ENCODE data around the gene SPATA9. TPM values are rescaled to one million over a fixed set of nuclear protein-coding genes. Genes with fewer than 3 reads are reported as not detected.
"Not testable (repeated sequence)": the region's sequence is repeated elsewhere in the genome, so short reads cannot be mapped to it uniquely, and the experiment has no call there.

SPATA9 gene
- total RNA-seq, 1 experiment from 2014 or later = 0.55 TPM

DNA sequence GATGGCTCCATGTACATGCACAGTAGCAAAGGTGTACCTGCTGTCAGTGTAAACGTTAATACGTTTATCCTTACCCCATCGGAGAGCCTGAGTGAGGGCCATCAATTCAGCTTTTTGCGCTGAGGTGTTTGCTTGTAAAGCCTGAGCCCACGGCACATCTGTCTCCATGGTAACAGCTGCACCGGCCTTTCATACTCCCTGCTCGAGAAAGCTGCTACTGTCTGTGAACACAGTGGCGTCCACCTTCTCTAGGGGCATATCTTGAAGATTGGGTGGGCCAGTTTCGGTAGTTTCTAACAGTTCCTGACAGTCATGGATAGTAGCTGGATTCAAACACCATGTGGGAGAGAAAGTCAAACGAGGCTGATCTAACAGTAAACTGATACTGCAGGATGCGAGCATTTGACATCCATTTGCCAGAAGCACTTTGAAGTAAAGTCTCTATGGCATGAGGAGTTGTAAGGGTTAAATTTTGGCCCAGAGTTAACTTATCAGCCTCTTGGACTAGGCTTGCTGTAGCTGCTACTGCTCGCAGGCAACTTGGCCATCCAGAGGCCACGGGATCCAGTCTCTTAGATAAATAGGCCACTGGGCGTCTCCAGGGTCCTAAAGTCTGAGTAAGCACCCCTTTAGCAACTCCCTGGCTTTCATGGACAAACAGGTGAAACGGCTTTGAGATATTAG is 27.3 kb upstream of the SPATA9 start:
- peak overlapping the region; percentile 42; the same call in 1 of the 2 replicates for H3K4me3 ChIP-seq
- peaks cover 18% of the 10 kb centered on the region for H3F3A ChIP-seq (ENCODE audit: insufficient read depth, low read depth)
- H3K4me2 ChIP-seq = peak overlapping the region; percentile 73
- 0 out of 2 replicates have a peak overlapping the region, but pooled peaks have one; percentile 25 for H2AFZ ChIP-seq
- H3K27ac ChIP-seq = peak overlapping the region; percentile 74
- no peaks in the 10 kb centered on the region for H3K9me2 ChIP-seq (ENCODE audit: insufficient read depth)
- H3K27me3 ChIP-seq (ENCODE audit: insufficient read depth, low read depth) = no peaks in the 10 kb centered on the region
- ChIA-PET CTCF (no interaction called here), POLR2A (ENCODE audit: unreplicated experiment) (interaction anchor here (0.6 kb wide), 1 partner anchor 37 kb away, joined by 3 read pairs; no protein-coding TSS in a partner anchor)
- no TSS peak for BruUV-seq (replicated peaks)
- intact Hi-C loops (cut with micrococcal nuclease; ENCODE audit: unreplicated experiment) = loop anchor here (5.0 to 10.0 kb wide), 3 partner anchors 48 to 545 kb away; no protein-coding TSS in a partner anchor
- H3K79me2 ChIP-seq (ENCODE audit: low read depth) = no peaks in the 10 kb centered on the region
- H3K9me3 ChIP-seq (ENCODE audit: insufficient read depth, low read depth) = no peaks in the 10 kb centered on the region
- H4K20me1 ChIP-seq (ENCODE audit: insufficient read depth) = no peaks in the 10 kb centered on the region
- peaks cover 36% of the 10 kb centered on the region for H3K4me1 ChIP-seq (replicated peaks; ENCODE audit: insufficient read depth)
- TF ChIP-seq, protein P1, sequence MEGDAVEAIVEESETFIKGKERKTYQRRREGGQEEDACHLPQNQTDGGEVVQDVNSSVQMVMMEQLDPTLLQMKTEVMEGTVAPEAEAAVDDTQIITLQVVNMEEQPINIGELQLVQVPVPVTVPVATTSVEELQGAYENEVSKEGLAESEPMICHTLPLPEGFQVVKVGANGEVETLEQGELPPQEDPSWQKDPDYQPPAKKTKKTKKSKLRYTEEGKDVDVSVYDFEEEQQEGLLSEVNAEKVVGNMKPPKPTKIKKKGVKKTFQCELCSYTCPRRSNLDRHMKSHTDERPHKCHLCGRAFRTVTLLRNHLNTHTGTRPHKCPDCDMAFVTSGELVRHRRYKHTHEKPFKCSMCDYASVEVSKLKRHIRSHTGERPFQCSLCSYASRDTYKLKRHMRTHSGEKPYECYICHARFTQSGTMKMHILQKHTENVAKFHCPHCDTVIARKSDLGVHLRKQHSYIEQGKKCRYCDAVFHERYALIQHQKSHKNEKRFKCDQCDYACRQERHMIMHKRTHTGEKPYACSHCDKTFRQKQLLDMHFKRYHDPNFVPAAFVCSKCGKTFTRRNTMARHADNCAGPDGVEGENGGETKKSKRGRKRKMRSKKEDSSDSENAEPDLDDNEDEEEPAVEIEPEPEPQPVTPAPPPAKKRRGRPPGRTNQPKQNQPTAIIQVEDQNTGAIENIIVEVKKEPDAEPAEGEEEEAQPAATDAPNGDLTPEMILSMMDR (conservative IDR thresholded peaks at IDR 0.05) = no peak
- no peak for TF ChIP-seq EZH2 (IDR thresholded peaks at IDR 0.05; ENCODE audit: low read depth)
- DNase-seq = peak; percentile 63 to 80
- H3K36me3 ChIP-seq (ENCODE audit: low read depth) = no peaks in the 10 kb centered on the region

DNA sequence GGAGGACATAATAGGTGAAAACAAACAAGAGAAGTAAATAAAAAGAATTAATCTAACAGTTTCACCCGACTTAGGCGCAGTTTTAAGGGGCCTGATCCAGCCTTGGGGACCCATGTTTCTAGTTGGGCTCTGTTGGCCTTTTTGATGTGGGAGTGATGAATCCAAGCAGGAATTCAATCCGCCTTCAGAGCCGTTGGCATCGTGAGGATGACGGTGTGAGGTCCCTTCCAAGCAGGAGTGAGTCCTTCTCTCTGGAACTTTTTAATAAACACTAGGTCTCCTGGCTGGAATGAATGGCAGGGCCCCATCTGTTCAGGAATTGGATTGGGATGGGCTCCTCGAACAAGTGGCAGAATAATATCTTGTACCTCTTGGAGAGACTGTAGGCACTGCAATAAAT is 26.1 kb upstream of the SPATA9 start:
- no TSS peak for BruUV-seq (replicated peaks)
- POLR2A ChIA-PET (ENCODE audit: unreplicated experiment) = no interaction called here
- H3K4me1 ChIP-seq (replicated peaks; ENCODE audit: insufficient read depth) = peaks cover 28% of the 10 kb centered on the region

DNA sequence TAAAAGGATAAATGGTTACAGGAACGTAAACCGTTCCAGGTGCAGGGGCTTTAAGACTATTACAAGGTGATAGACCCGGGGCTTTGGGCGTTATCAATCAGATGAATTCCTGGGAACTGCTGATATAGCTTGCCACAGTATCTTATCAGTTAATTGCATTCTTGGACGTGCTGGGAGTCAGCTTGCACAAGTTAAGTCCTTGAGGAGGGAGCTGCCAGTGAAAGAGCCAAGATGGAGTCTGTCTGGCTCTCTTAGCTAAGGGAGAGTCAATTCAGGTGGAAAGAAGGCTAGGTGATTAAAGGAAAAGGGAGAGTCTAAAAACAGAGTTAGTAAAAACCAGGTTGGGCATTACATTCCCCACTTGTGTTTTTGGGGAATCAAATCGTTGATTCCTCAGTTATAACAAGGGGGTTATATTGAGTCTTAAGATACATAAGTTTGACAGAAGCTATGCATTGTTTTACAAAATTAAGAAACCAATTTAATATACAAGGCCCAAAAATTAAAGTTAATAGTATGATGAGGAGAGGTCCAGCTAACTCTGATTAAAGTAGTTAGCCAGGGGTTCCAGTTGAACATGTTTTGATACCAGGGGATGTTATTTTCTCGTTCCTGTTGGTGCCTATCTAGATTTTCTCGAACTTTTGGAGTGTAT is 24.9 kb upstream of the SPATA9 start:
- BruUV-seq (replicated peaks) = not testable (repeated sequence)

More for the DNA sequence above, 26.1 kb upstream of the SPATA9 start:
- Histone ChIP-seq H3K27me3 (ENCODE audit: insufficient read depth, low read depth) (no peaks in the 10 kb centered on the region), H3K36me3 (ENCODE audit: low read depth) (no peaks in the 10 kb centered on the region), H4K20me1 (ENCODE audit: insufficient read depth) (no peaks in the 10 kb centered on the region), H3F3A (ENCODE audit: insufficient read depth, low read depth) (peaks cover 18% of the 10 kb centered on the region), H3K4me3 (no peak overlapping the region), H3K9me2 (ENCODE audit: insufficient read depth) (no peaks in the 10 kb centered on the region), H3K4me2 (no peak overlapping the region), H2AFZ (no peak overlapping the region), H3K9me3 (ENCODE audit: insufficient read depth, low read depth) (no peaks in the 10 kb centered on the region), H3K79me2 (ENCODE audit: low read depth) (no peaks in the 10 kb centered on the region), H3K27ac (no peak overlapping the region)
- intact Hi-C loops (cut with micrococcal nuclease; ENCODE audit: unreplicated experiment) = no loop called here
- DNase-seq = no peak
- TF ChIP-seq EZH2 (IDR thresholded peaks at IDR 0.05; ENCODE audit: low read depth) = no peak
- TF ChIP-seq, protein P1 (conservative IDR thresholded peaks at IDR 0.05) = no peak
- CTCF ChIA-PET = no interaction called here

More for the DNA sequence above, 24.9 kb upstream of the SPATA9 start:
- DNase-seq; H3K9me3 ChIP-seq (ENCODE audit: insufficient read depth, low read depth); H3K9me2 ChIP-seq (ENCODE audit: insufficient read depth); H3K27me3 ChIP-seq (ENCODE audit: insufficient read depth, low read depth); H4K20me1 ChIP-seq (ENCODE audit: insufficient read depth); H3K36me3 ChIP-seq (ENCODE audit: low read depth); CTCF ChIA-PET; H3K79me2 ChIP-seq (ENCODE audit: low read depth); H3K27ac ChIP-seq; H2AFZ ChIP-seq; intact Hi-C loops (cut with micrococcal nuclease; ENCODE audit: unreplicated experiment); POLR2A ChIA-PET (ENCODE audit: unreplicated experiment); H3K4me2 ChIP-seq; H3K4me3 ChIP-seq: not testable (repeated sequence)
- peaks cover 24% of the 10 kb centered on the region for H3K4me1 ChIP-seq (replicated peaks; ENCODE audit: insufficient read depth)
- H3F3A ChIP-seq (ENCODE audit: insufficient read depth, low read depth) = peaks cover 14% of the 10 kb centered on the region

Data from PC-9 (cell line).